CD4-positive, alpha-beta T cell treated with Interleukin-21 for 1 hour (primary cell): ENCODE results near the gene MSRB1.
A peak's percentile ranks its signal among the peaks of the same experiment; 100 is the strongest.
"Not testable (repeated sequence)": the region's sequence is repeated elsewhere in the genome, so short reads cannot be mapped to it uniquely, and the experiment has no call there.

Source experiments
- DNase-seq: peaks from one replicate; pipeline ENCODE4 v3.0.0-alpha.2; 2020

Gene MSRB1

GRCh38 chr16:1938316-1938715, 4.7 kb downstream of the MSRB1 start:
- no peak for DNase-seq

GRCh38 chr16:1936945-1937479, 6.0 kb downstream of the MSRB1 start:
- no peak for DNase-seq

- DNase-seq: no peak
These were observed 9.8 kb downstream of the MSRB1 start for GRCh38 chr16:1933097-1933661.

- no peak for DNase-seq
These were observed 10.7 kb downstream of the MSRB1 start for GRCh38 chr16:1932050-1933028.

GRCh38 chr16:1930338-1930720, 12.7 kb downstream of the MSRB1 start:
- no peak for DNase-seq

- peak; percentile 90 for DNase-seq
These were observed 13.2 kb downstream of the MSRB1 start for GRCh38 chr16:1929578-1930337.

- peak; percentile 13 for DNase-seq
These were observed 13.9 kb downstream of the MSRB1 start for GRCh38 chr16:1929105-1929504.

- no peak for DNase-seq
These were observed 16.7 kb downstream of the MSRB1 start for GRCh38 chr16:1926271-1926670.

- DNase-seq: no peak
These were observed 18.9 kb downstream of the MSRB1 start for GRCh38 chr16:1924095-1924494.

GRCh38 chr16:1923299-1924034, 19.5 kb downstream of the MSRB1 start:
- DNase-seq: peak; percentile 21

GRCh38 chr16:1922357-1922756, 20.6 kb downstream of the MSRB1 start:
- no peak for DNase-seq

- no peak for DNase-seq
These were observed 22.2 kb downstream of the MSRB1 start for GRCh38 chr16:1920727-1921171.

GRCh38 chr16:1920122-1920521, 22.9 kb downstream of the MSRB1 start:
- not testable (repeated sequence) for DNase-seq

- DNase-seq: no peak
These were observed 23.5 kb downstream of the MSRB1 start for GRCh38 chr16:1919327-1919998.

- DNase-seq: no peak
These were observed 24.4 kb downstream of the MSRB1 start, which contains the start of gene HS3ST6 for GRCh38 chr16:1918351-1919326. HS3ST6 (minus strand) TSS chr16:1918415; CDS start chr16:1918323, 92 bp downstream.

- DNase-seq: no peak
These were observed 25.2 kb downstream of the MSRB1 start for GRCh38 chr16:1917665-1918350.

GRCh38 chr16:1917056-1917664, 25.8 kb downstream of the MSRB1 start:
- no peak for DNase-seq

- no peak for DNase-seq
These were observed 26.4 kb downstream of the MSRB1 start for GRCh38 chr16:1916640-1916990.
